Breast epithelium (tissue), 4 donors: ENCODE results near the gene SFSWAP. TPM values are rescaled to one million over a fixed set of nuclear protein-coding genes. Genes with fewer than 3 reads are reported as not detected.

Experiments
- DNase-seq, 2 donors: peaks; one replicate each; pipeline ENCODE4 v3.0.0-alpha.2; 2019; ENCODE audit warnings: low spot score in 2 of 2
- H3K27ac ChIP-seq, 2 donors: fragments of 200-600 bp; sonication (generic) in 1 of 2; one replicate each; pipeline ENCODE4 v1.5.1; 2016 to 2019; ENCODE audit warnings: mild to moderate bottlenecking in 1 of 2
- H3K27me3 ChIP-seq, 2 donors: fragments of 200-600 bp; sonication (generic) in 1 of 2; one replicate each; pipeline versions ENCODE4 v1.5.1 to v1.6.0; 2017 to 2019; ENCODE audit warnings: control low read depth in 1 of 2, mild to moderate bottlenecking in 1 of 2
- H3K36me3 ChIP-seq: fragments of 200-600 bp; one replicate; pipeline ENCODE4 v1.5.1; 2019
- H3K4me1 ChIP-seq, 2 donors: fragments of 200-600 bp; sonication (generic); one replicate each; pipeline ENCODE4 v1.5.1; 2016 to 2019; ENCODE audit warnings: control low read depth in 1 of 2
- H3K4me3 ChIP-seq, 3 donors: fragments of 200-600 bp; sonication (generic); 1 replicate in 2 of 3; 2 replicates in 1 of 3; pipeline ENCODE4 v1.5.1; 2016 to 2019; ENCODE audit warnings: mild to moderate bottlenecking in 3 of 3, moderate library complexity in 2 of 3
- H3K9me3 ChIP-seq, 2 donors: fragments of 200-600 bp; sonication (generic) in 1 of 2; one replicate each; pipeline ENCODE4 v1.5.1; 2016 to 2019; ENCODE audit warnings: control low read depth in 1 of 2
- CTCF ChIP-seq, 3 donors: fragments of 450-650 bp; IDR thresholded peaks; one replicate each; pipeline ENCODE4 v1.5.1; 2016 to 2017; ENCODE audit warnings: antibody characterized with exemption in 3 of 3, mild to moderate bottlenecking in 3 of 3, moderate library complexity in 3 of 3
- POLR2A ChIP-seq: fragments of 450-650 bp; IDR thresholded peaks from one replicate; pipeline ENCODE4 v1.6.1; 2016; ENCODE audit warnings: antibody characterized with exemption, mild to moderate bottlenecking, moderate library complexity
- POLR2AphosphoS5 ChIP-seq, 3 donors: sonication (generic); formaldehyde crosslinking; IDR thresholded peaks; one replicate each; pipeline ENCODE4 v1.6.1; 2017; ENCODE audit warnings: antibody characterized with exemption in 3 of 3
- intact Hi-C: fragments of 100-400 bp; cut with DNase I; formaldehyde crosslinking; loops from one replicate; pipeline ENCODE4 v1.15.1; 2023; ENCODE audit warnings: low total_unique reads
- total RNA-seq, 3 donors: library from RNA; depleted of rRNA; stranded (reverse); fragments of >200 nt; gene quantifications; one replicate each; pipeline ENCODE4 v1.1.0, GENCODE V29; 2016

The SFSWAP gene
- total RNA-seq, 3 donors from 2014 or later = 34.9 to 54.7 (median 49.8) TPM

- no peak overlapping the region for H3K27ac ChIP-seq
- DNase-seq = no peak
- no peak overlapping the region for H3K4me3 ChIP-seq
- no peaks in the 10 kb centered on the region for H3K4me1 ChIP-seq
- intact Hi-C loops = no loop called here
- H3K27me3 ChIP-seq = no peaks in the 10 kb centered on the region
- no peaks in the 10 kb centered on the region for H3K9me3 ChIP-seq
- H3K36me3 ChIP-seq = no peaks in the 10 kb centered on the region
- TF ChIP-seq CTCF (IDR thresholded peaks at IDR 0.05) (no peak), POLR2AphosphoS5 (IDR thresholded peaks at IDR 0.05) (no peak), POLR2A (no peak)
Measured at GRCh38 chr12:131745706-131746105, 34.8 kb downstream of the SFSWAP start.

- intact Hi-C loops = no loop called here
- no peak for DNase-seq
- Histone ChIP-seq H3K9me3 (no peaks in the 10 kb centered on the region), H3K36me3 (no peaks in the 10 kb centered on the region), H3K27ac (no peak overlapping the region), H3K4me3 (no peak overlapping the region), H3K4me1 (no peaks in the 10 kb centered on the region), H3K27me3 (no peaks in the 10 kb centered on the region)
- TF ChIP-seq CTCF (IDR thresholded peaks at IDR 0.05) = no peak
Measured at GRCh38 chr12:131747276-131748177, 36.6 kb downstream of the SFSWAP start.

GRCh38 chr12:131749618-131750315, 38.9 kb downstream of the SFSWAP start:
- no peak for TF ChIP-seq POLR2AphosphoS5 (IDR thresholded peaks at IDR 0.05)
- TF ChIP-seq POLR2A = no peak
- no peak for TF ChIP-seq CTCF (IDR thresholded peaks at IDR 0.05)
- Histone ChIP-seq H3K36me3 (peaks cover 13% of the 10 kb centered on the region), H3K27ac (no peak overlapping the region), H3K9me3 (no peaks in the 10 kb centered on the region), H3K4me3 (no peak overlapping the region), H3K27me3 (no peaks in the 10 kb centered on the region), H3K4me1 (no peaks in the 10 kb centered on the region)
- intact Hi-C loops = no loop called here
- peak in 1 of 2 donors; percentile 34 for DNase-seq

- H3K9me3 ChIP-seq = no peaks in the 10 kb centered on the region
- intact Hi-C loops = no loop called here
- no peaks in the 10 kb centered on the region for H3K27me3 ChIP-seq
- peaks cover 21% of the 10 kb centered on the region for H3K36me3 ChIP-seq
- no peak overlapping the region for H3K4me3 ChIP-seq
- no peaks in the 10 kb centered on the region for H3K4me1 ChIP-seq
- TF ChIP-seq CTCF (IDR thresholded peaks at IDR 0.05) (no peak), POLR2AphosphoS5 (IDR thresholded peaks at IDR 0.05) (no peak), POLR2A (no peak)
- peak in 1 of 2 donors; percentile 33 for DNase-seq
- no peak overlapping the region for H3K27ac ChIP-seq
Measured at GRCh38 chr12:131751335-131751734, 40.4 kb downstream of the SFSWAP start.

- no peak for TF ChIP-seq POLR2A
- no peak for TF ChIP-seq POLR2AphosphoS5 (IDR thresholded peaks at IDR 0.05)
- TF ChIP-seq CTCF (IDR thresholded peaks at IDR 0.05) = no peak
- peak in 1 of 2 donors; percentile 22 for DNase-seq
- Histone ChIP-seq H3K36me3 (peaks cover 29% of the 10 kb centered on the region), H3K4me1 (no peaks in the 10 kb centered on the region), H3K9me3 (no peaks in the 10 kb centered on the region), H3K27me3 (no peaks in the 10 kb centered on the region), H3K4me3 (no peak overlapping the region), H3K27ac (no peak overlapping the region)
- intact Hi-C loops = no loop called here
Measured at GRCh38 chr12:131752451-131752850, 41.6 kb downstream of the SFSWAP start.
